Measurements from ENCODE around the gene AIPL1.

Gene AIPL1

DNA sequence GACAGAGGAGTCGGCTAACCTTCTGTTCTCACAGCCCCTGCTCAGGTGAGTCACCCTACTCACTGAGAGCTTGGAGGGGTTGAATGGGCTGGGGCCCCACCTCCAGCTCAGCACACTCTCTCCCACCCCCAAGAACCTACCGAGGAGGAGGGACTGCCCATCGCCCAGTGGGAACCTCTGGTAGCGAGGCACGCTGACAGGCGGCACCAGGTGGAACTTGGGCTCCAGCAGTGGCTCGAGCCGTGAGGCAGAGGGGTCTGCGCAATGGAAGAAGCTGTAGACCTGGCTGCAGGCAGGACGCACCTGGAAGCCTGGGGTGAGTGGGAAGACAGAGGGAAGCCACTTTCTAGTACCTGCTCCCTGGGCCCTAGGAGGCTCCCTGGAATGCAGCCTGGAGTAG, 37.6 kb upstream of the AIPL1 start:
- no peaks in the 10 kb centered on the region for H3K27me3 Mint-ChIP-seq
- H3K4me3 Mint-ChIP-seq, result no peak overlapping the region
- H3K4me1 Mint-ChIP-seq (ENCODE audit: low read depth), result no peaks in the 10 kb centered on the region
- DNase-seq, result no peak
- no peaks in the 10 kb centered on the region for H3K36me3 Mint-ChIP-seq (ENCODE audit: low read depth)
- no peaks in the 10 kb centered on the region for H3K9me3 Mint-ChIP-seq
- H3K27ac Mint-ChIP-seq, result no peak overlapping the region

GRCh38 chr17:6471531-6472465, 36.9 kb upstream of the AIPL1 start:
- no peaks in the 10 kb centered on the region for H3K9me3 Mint-ChIP-seq
- no peaks in the 10 kb centered on the region for H3K36me3 Mint-ChIP-seq (ENCODE audit: low read depth)
- H3K27ac Mint-ChIP-seq, result no peak overlapping the region
- no peak for DNase-seq
- H3K27me3 Mint-ChIP-seq, result no peaks in the 10 kb centered on the region
- H3K4me1 Mint-ChIP-seq (ENCODE audit: low read depth), result no peaks in the 10 kb centered on the region
- H3K4me3 Mint-ChIP-seq, result no peak overlapping the region

GRCh38 chr17:6470751-6471521, 36.0 kb upstream of the AIPL1 start:
- H3K4me1 Mint-ChIP-seq (ENCODE audit: low read depth), result no peaks in the 10 kb centered on the region
- H3K27me3 Mint-ChIP-seq, result no peaks in the 10 kb centered on the region
- H3K36me3 Mint-ChIP-seq (ENCODE audit: low read depth), result no peaks in the 10 kb centered on the region
- H3K4me3 Mint-ChIP-seq, result no peak overlapping the region
- no peak for DNase-seq
- no peaks in the 10 kb centered on the region for H3K9me3 Mint-ChIP-seq
- no peak overlapping the region for H3K27ac Mint-ChIP-seq

DNA sequence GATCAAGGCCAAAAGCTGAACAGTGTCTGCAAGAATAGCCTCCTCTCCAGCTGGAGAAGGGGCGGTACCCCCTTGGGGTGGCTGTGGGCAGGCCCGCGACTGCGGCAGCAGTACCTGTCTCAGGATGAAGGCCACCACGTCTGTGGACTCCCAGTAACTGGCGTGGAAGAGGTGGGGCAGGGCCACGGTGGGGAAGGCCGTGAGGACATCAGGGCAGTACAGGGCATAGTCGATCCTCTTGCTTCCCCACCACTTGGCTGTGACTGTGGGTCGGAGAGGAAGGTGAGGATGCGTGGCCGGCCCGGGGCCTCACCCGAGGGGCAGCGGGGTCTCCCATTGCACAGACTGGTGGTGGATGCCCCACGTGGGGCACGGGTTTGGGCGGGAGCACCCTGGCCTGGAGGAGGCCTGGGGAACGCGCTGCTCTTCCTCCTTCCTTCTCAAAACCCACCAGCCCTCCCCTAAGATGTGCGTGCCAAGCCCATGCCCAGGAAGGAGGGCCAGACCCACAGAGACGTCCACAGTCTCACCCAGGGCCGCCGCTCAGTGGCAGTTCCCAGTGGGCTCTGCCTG, 35.3 kb upstream of the AIPL1 start:
- DNase-seq, result no peak
- H3K27ac Mint-ChIP-seq, result no peak overlapping the region
- H3K4me3 Mint-ChIP-seq, result no peak overlapping the region
- H3K27me3 Mint-ChIP-seq, result no peaks in the 10 kb centered on the region
- no peaks in the 10 kb centered on the region for H3K9me3 Mint-ChIP-seq
- H3K4me1 Mint-ChIP-seq (ENCODE audit: low read depth), result no peaks in the 10 kb centered on the region
- no peaks in the 10 kb centered on the region for H3K36me3 Mint-ChIP-seq (ENCODE audit: low read depth)

- Mint-ChIP-seq H3K36me3 (ENCODE audit: low read depth) (no peaks in the 10 kb centered on the region), H3K9me3 (no peaks in the 10 kb centered on the region), H3K4me3 (no peak overlapping the region), H3K27me3 (no peaks in the 10 kb centered on the region), H3K27ac (no peak overlapping the region), H3K4me1 (ENCODE audit: low read depth) (no peaks in the 10 kb centered on the region)
- no peak for DNase-seq
Measured at GRCh38 chr17:6468051-6468790, 33.3 kb upstream of the AIPL1 start.

GRCh38 chr17:6467567-6467966, 32.6 kb upstream of the AIPL1 start:
- no peaks in the 10 kb centered on the region for H3K36me3 Mint-ChIP-seq (ENCODE audit: low read depth)
- H3K9me3 Mint-ChIP-seq, result no peaks in the 10 kb centered on the region
- DNase-seq, result no peak
- no peaks in the 10 kb centered on the region for H3K4me1 Mint-ChIP-seq (ENCODE audit: low read depth)
- no peak overlapping the region for H3K27ac Mint-ChIP-seq
- no peaks in the 10 kb centered on the region for H3K27me3 Mint-ChIP-seq
- no peak overlapping the region for H3K4me3 Mint-ChIP-seq

DNA sequence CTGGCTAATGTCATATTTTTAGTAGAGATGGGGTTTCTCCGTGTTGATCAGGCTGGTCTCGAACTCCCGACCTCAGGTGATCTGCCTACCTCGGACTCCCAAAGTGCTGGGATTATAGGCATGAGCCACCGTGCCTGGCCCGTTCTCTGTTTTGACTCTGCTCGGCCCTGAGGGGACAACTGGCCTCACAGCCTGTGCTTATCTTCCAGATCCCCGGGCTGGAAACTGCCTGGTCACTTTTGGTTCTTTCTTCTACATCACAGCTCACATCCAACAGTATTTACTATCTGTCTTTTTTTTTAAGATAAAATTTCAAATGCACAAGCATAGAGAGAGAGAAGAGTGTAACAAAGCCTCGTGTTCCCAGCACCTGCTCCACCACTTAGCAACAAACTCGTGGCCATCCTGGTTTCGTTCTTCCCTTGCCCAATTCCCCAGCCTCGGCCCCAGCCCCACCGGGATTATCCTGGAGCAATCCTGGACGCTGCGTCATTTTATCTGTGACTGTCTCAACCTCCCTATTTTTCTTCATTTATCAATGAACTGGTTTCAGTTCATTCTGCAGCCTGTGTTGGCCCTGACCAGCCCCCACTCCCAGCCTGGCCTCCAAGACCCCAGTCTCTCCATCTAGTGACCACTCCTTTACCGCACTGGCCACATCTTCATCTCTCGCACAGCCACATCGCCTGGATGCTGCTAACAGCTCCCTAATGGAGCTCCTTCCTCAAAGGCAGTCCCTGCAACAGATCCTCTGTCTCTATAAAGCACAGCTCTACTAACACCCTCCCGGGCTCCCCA, 30.5 kb upstream of the AIPL1 start:
- DNase-seq, result no peak
- H3K36me3 Mint-ChIP-seq (ENCODE audit: low read depth), result no peaks in the 10 kb centered on the region
- H3K9me3 Mint-ChIP-seq, result no peaks in the 10 kb centered on the region
- H3K27ac Mint-ChIP-seq, result no peak overlapping the region
- peaks cover 16% of the 10 kb centered on the region for H3K4me1 Mint-ChIP-seq (ENCODE audit: low read depth)
- H3K4me3 Mint-ChIP-seq, result no peak overlapping the region
- no peaks in the 10 kb centered on the region for H3K27me3 Mint-ChIP-seq

- H3K4me1 Mint-ChIP-seq (ENCODE audit: low read depth), result peaks cover 16% of the 10 kb centered on the region
- H3K27me3 Mint-ChIP-seq, result no peaks in the 10 kb centered on the region
- no peaks in the 10 kb centered on the region for H3K36me3 Mint-ChIP-seq (ENCODE audit: low read depth)
- no peaks in the 10 kb centered on the region for H3K9me3 Mint-ChIP-seq
- H3K27ac Mint-ChIP-seq, result no peak overlapping the region
- H3K4me3 Mint-ChIP-seq, result no peak overlapping the region
- DNase-seq, result no peak
Measured at GRCh38 chr17:6464446-6465041, 29.6 kb upstream of the AIPL1 start.

GRCh38 chr17:6463616-6464445, 28.9 kb upstream of the AIPL1 start:
- H3K9me3 Mint-ChIP-seq, result no peaks in the 10 kb centered on the region

GRCh38 chr17:6462692-6463091, 27.8 kb upstream of the AIPL1 start:
- no peaks in the 10 kb centered on the region for H3K36me3 Mint-ChIP-seq (ENCODE audit: low read depth)
- no peaks in the 10 kb centered on the region for H3K27me3 Mint-ChIP-seq
- H3K4me3 Mint-ChIP-seq, result no peak overlapping the region
- H3K27ac Mint-ChIP-seq, result no peak overlapping the region
- peaks cover 16% of the 10 kb centered on the region for H3K4me1 Mint-ChIP-seq (ENCODE audit: low read depth)
- no peaks in the 10 kb centered on the region for H3K9me3 Mint-ChIP-seq
- DNase-seq, result no peak

More at GRCh38 chr17:6463616-6464445, 28.9 kb upstream of the AIPL1 start:
- no peaks in the 10 kb centered on the region for H3K27me3 Mint-ChIP-seq
- no peak overlapping the region for H3K27ac Mint-ChIP-seq
- no peak for DNase-seq
- H3K4me3 Mint-ChIP-seq, result no peak overlapping the region
- H3K36me3 Mint-ChIP-seq (ENCODE audit: low read depth), result no peaks in the 10 kb centered on the region
- H3K4me1 Mint-ChIP-seq (ENCODE audit: low read depth), result peaks cover 16% of the 10 kb centered on the region

DNA sequence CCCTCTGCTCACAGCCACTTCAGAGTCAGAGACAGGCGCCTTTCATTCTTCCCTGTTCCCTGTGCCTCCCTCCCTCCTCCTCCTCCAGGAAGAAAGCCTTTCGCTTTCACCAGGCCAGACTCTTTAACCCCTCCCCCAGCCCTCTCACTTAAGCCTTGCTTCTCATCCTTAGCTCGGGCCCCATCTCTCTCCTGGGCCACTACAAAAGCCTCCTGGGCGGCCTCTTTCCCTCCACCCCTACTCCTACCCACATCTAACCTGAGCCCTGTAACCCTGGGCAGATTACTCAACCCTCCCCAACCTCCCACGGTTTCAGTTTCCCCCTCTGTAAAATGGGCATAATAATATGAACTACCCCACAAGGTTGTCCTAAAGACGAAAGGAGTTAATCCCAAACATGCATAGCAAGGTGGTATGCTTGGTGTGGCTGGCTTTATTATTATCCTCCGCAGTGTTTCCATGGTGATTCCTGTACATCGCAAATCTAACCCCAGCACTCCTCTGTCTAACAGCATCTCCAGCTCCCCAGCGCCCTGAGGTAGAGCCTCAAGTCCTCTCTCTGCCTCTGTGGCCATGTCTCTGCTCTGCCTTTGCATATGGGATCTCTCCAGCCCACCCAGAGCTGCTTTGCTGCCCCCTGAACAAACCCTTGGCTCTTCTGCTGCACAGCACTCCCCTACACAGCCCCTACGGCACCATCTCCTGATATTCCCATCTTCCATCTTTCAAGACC, 27.0 kb upstream of the AIPL1 start:
- Mint-ChIP-seq H3K27ac (no peak overlapping the region), H3K9me3 (no peaks in the 10 kb centered on the region), H3K27me3 (no peaks in the 10 kb centered on the region), H3K36me3 (ENCODE audit: low read depth) (no peaks in the 10 kb centered on the region), H3K4me3 (no peak overlapping the region), H3K4me1 (ENCODE audit: low read depth) (peaks cover 19% of the 10 kb centered on the region)
- DNase-seq, result no peak

- no peak overlapping the region for H3K27ac Mint-ChIP-seq
- H3K4me3 Mint-ChIP-seq, result no peak overlapping the region
- H3K4me1 Mint-ChIP-seq (ENCODE audit: low read depth), result peaks cover 21% of the 10 kb centered on the region
- no peaks in the 10 kb centered on the region for H3K27me3 Mint-ChIP-seq
- H3K36me3 Mint-ChIP-seq (ENCODE audit: low read depth), result no peaks in the 10 kb centered on the region
- DNase-seq, result no peak
- no peaks in the 10 kb centered on the region for H3K9me3 Mint-ChIP-seq
Measured at GRCh38 chr17:6461246-6461645, 26.3 kb upstream of the AIPL1 start.
